HG03064 (cell line): ENCODE results near the gene ELP6.
"Not testable (repeated sequence)": the region's sequence is repeated elsewhere in the genome, so short reads cannot be mapped to it uniquely, and the experiment has no call there.

Source experiments
- ATAC-seq: cut with Tn5 transposase; IDR thresholded peaks from one replicate; pipeline ENCODE4 v1.9.1; 2021; ENCODE audit warnings: low read depth; ENCODE audit not compliant: unreplicated experiment

ELP6 gene

GRCh38 chr3:47468315-47468714 is 45.2 kb downstream of the ELP6 start:
- ATAC-seq: not testable (repeated sequence)

DNA sequence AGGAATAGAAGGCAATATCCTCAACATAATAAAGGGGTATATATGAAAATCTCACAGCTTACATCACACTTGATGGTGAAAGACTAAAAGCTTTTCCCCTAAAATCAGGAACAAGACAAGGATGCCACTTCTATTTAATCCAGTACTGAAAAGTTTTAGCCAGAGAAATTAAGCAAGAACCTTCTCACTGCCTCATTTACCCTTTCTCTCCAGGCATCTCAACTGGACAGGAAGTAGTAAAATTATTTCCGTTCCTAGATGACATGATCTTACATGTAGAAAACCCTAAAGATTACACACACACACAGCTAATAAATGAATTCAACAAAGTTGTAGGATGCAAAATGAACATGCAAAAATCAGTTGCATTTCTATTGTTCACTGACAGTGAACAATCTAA is 48.9 kb downstream of the ELP6 start:
- ATAC-seq: no peak

DNA sequence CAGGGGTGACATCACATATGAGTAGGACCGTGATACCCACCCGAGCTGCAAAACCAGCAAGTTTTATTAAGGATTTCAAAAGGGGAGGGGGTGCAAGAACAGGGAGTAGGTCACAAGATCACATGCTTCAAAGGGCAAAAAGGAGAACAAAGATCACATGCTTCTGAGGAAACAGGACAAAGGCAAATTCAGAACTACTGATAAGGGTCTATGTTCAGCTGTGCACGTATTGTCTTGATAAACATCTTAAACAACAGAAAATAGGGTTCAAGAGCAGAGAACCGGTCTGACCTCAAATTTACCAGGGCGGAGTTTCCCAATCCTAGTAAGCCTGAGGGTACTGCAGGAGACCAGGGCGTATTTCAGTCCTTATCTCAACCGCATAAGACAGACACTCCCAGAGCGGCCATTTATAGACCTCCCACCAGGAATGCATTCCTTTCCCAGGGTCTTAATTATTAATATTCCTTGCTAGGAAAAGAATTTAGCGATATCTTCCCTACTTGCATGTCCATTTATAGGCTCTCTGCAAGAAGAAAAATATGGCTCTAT is 53.9 kb downstream of the ELP6 start:
- not testable (repeated sequence) for ATAC-seq

- no peak for ATAC-seq
These were observed 56.5 kb downstream of the ELP6 start for GRCh38 chr3:47456984-47457383.

GRCh38 chr3:47455806-47456452 is 57.6 kb downstream of the ELP6 start:
- ATAC-seq: no peak

- no peak for ATAC-seq
These were observed 60.9 kb downstream of the ELP6 start for GRCh38 chr3:47452453-47453215.
